NK-92 (cell line): ENCODE results near the gene ATG14.
A peak's percentile ranks its signal among the peaks of the same experiment; 100 is the strongest.
"Not testable (repeated sequence)": the region's sequence is repeated elsewhere in the genome, so short reads cannot be mapped to it uniquely, and the experiment has no call there.

Experiments used
- DNase-seq: peaks from one replicate; lab custom pipeline; 2025; ENCODE audit not compliant: unreplicated experiment; lab: John Stamatoyannopoulos, UW

The ATG14 gene

GRCh38 chr14:55411426-55412389 is at the start of gene ATG14:
Gene ATG14 (minus strand): TSS chr14:55411830. CDS start chr14:55411822, 8 bp downstream.
- DNase-seq, result peak; percentile 30

DNA sequence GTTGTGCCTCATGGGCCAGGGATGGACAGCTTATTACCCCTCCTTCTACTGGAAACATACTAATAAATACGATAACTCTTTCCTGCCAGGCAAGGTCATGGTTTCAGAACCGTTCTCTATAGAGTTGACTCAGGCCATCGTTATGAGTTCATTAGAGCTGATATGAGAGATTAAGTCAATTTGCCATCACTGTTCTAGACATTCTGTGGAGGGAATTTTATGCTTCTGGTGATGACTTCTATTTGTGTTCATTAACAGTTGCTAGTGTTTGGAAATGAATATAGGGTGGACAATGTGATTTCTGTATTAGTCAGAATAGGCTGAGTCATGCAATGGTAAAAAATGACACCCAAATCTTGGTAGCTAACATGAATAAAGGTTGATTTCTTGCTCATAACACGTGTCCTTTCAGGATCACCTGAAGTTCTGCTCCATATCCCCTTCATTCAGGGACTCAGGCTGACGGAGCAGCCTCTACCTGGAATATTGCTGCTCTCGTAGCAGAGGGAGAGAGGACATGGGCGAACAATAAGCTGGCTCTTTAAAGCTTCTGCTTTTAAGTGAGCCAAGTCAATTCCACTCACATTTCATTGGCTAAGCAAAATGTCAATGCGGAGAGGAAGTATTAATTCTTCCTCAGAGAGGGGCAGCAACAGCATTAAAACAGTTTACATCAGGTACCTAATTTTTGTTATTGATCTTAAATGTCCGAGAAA is 47.3 kb upstream of the ATG14 start:
- no peak for DNase-seq

GRCh38 chr14:55457496-55457895 is 45.9 kb upstream of the ATG14 start:
- DNase-seq, result no peak

DNA sequence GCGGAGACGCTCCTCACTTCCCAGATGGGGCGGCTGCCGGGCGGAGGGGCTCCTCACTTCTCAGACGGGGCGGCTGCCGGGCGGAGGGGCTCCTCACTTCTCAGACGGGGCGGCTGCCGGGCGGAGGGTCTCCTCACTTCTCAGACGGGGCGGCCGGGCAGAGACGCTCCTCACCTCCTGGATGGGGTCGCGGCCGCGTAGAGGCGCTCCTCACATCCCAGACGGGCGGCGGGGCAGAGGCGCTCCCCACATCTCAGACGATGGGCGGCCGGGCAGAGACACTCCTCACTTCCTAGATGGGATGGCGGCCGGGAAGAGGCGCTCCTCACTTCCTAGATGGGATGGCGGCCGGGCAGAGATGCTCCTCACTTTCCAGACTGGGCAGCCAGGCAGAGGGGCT is 44.8 kb upstream of the ATG14 start:
- DNase-seq, result not testable (repeated sequence)

DNA sequence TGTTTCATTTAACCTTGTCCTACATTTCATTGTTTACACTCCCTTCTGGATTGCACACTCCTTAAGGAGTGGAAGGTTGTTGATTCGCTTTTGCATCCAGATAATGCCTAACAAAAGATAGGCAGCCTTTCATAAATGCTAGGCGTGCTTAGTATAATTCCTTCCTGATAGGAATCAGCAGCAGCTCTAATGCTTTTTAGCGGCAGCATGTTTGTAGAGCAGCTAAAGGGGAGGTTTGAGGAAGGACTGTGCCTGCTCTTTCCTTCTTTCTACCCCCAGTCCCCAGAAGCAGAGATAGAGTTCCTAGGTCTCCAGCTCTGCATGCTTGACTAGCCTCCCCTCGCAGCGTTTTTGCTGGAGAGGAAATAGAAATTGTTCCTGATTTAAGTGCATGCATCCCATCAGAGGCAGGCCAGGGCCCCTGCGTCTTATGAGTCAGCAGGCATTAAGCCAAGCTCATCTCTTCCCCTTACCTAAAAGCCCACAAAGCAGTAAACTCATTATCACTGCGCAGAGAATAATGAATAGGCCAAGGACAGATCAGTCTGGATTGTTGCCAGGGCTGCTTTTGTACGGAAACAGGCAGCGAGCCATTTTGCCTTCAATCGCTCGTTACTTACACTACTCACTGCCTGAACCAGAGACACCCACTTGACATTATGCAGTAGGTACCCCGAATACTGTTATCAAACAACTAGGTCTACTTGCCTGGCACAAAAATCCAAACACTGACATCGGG is 42.8 kb upstream of the ATG14 start:
- no peak for DNase-seq

- no peak for DNase-seq
Measured at GRCh38 chr14:55451950-55452349, 40.3 kb upstream of the ATG14 start.

DNA sequence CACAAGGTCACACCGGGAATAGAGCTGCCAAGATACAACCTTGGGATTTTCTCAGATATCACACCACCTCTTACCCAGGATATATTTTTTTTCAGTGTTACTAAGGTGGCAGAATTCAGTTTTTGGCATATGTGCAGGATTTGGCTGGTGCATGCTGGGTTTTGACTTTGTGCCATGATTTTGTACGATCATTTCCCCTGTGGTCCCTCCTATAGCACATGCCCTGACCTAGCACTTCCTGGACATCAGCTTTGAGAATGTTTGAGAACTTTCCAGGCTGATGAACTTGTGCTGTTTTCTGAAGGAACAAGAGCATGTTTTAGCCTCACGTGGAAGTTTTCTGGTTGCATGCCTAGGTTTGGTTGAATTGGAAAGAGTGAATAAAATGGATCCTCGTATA is 39.8 kb upstream of the ATG14 start:
- DNase-seq, result no peak

DNA sequence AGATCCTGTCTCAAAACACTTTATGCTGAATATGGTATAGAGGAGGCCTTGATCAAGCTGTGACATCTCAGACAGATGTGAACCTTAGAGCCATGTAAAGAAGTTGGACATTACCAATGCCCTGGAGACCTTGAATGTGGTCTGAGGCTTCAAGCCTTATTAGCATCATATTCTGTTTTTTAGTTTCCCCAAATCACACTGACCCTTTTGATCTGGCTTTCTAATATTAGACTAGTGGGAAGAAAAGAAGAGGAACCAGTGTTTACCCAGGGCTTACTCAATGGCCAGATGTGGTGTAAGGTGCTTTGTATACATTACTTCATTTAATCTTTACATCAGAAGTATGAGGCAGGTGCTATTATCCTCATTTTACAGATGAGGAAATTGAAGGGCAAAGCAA is 39.4 kb upstream of the ATG14 start:
- DNase-seq, result no peak

DNA sequence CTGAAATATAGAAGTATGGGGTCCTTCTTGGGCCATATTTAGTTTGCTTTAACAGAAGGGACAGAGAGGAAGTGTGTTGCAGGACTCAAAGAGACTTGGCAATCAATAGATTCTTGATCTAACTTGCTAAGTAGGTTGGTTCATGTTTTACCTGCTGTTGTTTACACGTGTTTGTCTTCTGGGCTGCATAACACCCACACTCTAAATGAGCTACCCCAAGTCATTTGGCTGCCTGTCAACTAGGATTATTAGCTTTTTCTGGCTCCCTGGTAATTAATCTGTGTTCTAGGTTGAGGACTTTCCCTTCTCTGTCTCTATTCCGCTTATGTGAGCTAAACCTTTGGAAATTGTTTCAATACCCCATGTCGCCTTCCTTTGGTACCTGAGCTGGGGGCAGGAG is 38.9 kb upstream of the ATG14 start:
- no peak for DNase-seq

- DNase-seq, result no peak
Measured at GRCh38 chr14:55450124-55450523, 38.5 kb upstream of the ATG14 start.

- no peak for DNase-seq
Measured at GRCh38 chr14:55449116-55449515, 37.5 kb upstream of the ATG14 start.

GRCh38 chr14:55448141-55448614 is 36.5 kb upstream of the ATG14 start:
- DNase-seq, result no peak

GRCh38 chr14:55446833-55447232 is 35.2 kb upstream of the ATG14 start:
- no peak for DNase-seq

- no peak for DNase-seq
Measured at GRCh38 chr14:55446127-55446736, 34.6 kb upstream of the ATG14 start.

- no peak for DNase-seq
Measured at GRCh38 chr14:55441286-55441685, 29.7 kb upstream of the ATG14 start.

- no peak for DNase-seq
Measured at GRCh38 chr14:55440385-55440784, 28.8 kb upstream of the ATG14 start, which contains the start of gene TBPL2. Gene TBPL2 (minus strand): TSS chr14:55440616. CDS start chr14:55440449, 167 bp downstream.

GRCh38 chr14:55438066-55438683 is 26.5 kb upstream of the ATG14 start:
- no peak for DNase-seq

DNA sequence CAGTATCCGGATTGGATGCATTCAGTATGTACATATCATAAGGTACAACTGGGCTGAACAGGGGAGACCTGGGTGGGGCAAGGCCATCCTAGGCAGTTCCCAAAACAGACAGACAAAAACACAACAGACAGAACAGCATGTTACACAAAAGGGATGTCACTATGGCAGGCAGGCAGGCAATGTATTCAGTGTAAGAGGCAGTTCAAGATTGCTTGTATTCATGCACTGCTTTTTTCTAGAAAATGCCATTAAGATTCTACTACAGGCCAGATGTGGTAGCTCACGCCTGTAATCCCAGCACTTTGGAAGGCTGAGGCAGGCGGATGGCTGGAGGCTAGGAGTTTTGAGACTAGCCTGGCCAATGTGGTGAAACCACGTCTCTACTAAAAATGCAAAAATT is 25.3 kb upstream of the ATG14 start:
- no peak for DNase-seq

DNA sequence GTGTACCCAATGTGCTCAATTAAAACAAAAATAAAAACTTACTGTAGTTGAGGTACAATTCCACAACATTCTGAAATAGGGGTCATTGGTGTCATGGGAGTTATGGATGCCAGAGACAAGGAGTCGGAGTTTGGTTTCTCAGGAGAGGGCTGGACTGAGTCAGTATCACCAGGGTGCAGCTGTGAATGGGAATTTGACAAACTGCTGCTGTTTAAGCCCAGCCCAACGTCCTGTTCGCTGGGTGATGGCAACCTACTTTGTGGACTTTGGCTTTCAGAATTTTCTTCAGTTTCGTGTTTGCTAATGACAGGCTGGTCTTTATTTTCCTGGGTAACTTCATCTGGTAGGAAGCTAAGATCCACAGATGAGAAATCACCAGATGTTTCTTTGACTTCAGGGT is 24.9 kb upstream of the ATG14 start:
- DNase-seq, result no peak

- no peak for DNase-seq
Measured at GRCh38 chr14:55434805-55435174, 23.2 kb upstream of the ATG14 start.
